A549 (cell line): ENCODE measurements around the gene ELK1.

Experiments used
- BHLHE40 ChIP-seq: IDR thresholded peaks from 2 replicates; pipeline ENCODE4 v1.6.1; 2012; ENCODE audit warnings: low read depth, low read length, inconsistent platforms
- CTCF ChIP-seq: fragments of >200 bp; sonication (Bioruptor Twin); formaldehyde crosslinking; IDR thresholded peaks from 3 replicates; pipeline ENCODE4 v1.5.1; 2016
- EHMT2 ChIP-seq: fragments of 200-600 bp; sonication (generic); IDR thresholded peaks from 2 replicates; pipeline ENCODE4 v1.6.1; 2016; ENCODE audit warnings: antibody characterized with exemption, low read depth, mild to moderate bottlenecking, moderate library complexity
- EP300 ChIP-seq, 2 experiments: fragments of >200 bp; sonication (Bioruptor Twin); formaldehyde crosslinking; IDR thresholded peaks; 2 replicates in 1 of 2; 3 replicates in 1 of 2; pipeline ENCODE4 v1.6.1; 2016 to 2017
- GATA3 ChIP-seq: IDR thresholded peaks from 2 replicates; pipeline ENCODE4 v1.6.1; 2012; ENCODE audit warnings: borderline replicate concordance
- HDAC2 ChIP-seq: fragments of 200-600 bp; sonication (generic); IDR thresholded peaks from 2 replicates; pipeline ENCODE4 v1.6.1; 2016
- MAX ChIP-seq: IDR thresholded peaks from 2 replicates; pipeline ENCODE4 v1.6.1; 2012
- MYC ChIP-seq: IDR thresholded peaks from 2 replicates; pipeline ENCODE4 v1.6.1; 2012; ENCODE audit warnings: mild to moderate bottlenecking, inconsistent platforms, low read length, improper control_type of control experiment, borderline replicate concordance
- POLR2A ChIP-seq: IDR thresholded peaks from 2 replicates; pipeline ENCODE4 v1.6.1; 2012; ENCODE audit warnings: mild to moderate bottlenecking, low read length
- REST ChIP-seq: fragments of 200-600 bp; sonication (generic); IDR thresholded peaks from 2 replicates; pipeline ENCODE4 v1.6.1; 2016; ENCODE audit warnings: antibody characterized with exemption, mild to moderate bottlenecking, moderate library complexity
- SMC3 ChIP-seq: fragments of >200 bp; sonication (Bioruptor Twin); formaldehyde crosslinking; IDR thresholded peaks from 3 replicates; pipeline ENCODE4 v1.6.1; 2018; ENCODE audit warnings: inconsistent platforms
- SREBF2 ChIP-seq: fragments of 450-650 bp; IDR thresholded peaks from 2 replicates; pipeline ENCODE4 v1.6.1; 2014; ENCODE audit warnings: mild to moderate bottlenecking, moderate library complexity
- ZNF302 ChIP-seq: fragments of 250-450 bp; sonication (Bioruptor Pico); IDR thresholded peaks from 2 replicates; pipeline ENCODE4 v1.9.0; 2021; ENCODE audit warnings: inconsistent platforms, mild to moderate bottlenecking, moderate library complexity

GRCh38 chrX:47611489-47611888 lies 38.9 kb downstream of the ELK1 start:
- TF ChIP-seq CTCF (no peak), HDAC2 (no peak), SMC3 (no peak), SREBF2 (no peak), BHLHE40 (no peak), EP300 (IDR thresholded peaks at IDR 0.05) (no peak), MAX (no peak), POLR2A (no peak), ZNF302 (no peak), REST (no peak), GATA3 (no peak), MYC (no peak), EHMT2 (no peak)
